HG02970 (cell line): Measurements from ENCODE around the gene EPN2.

Experiments
- ATAC-seq: cut with Tn5 transposase; IDR thresholded peaks from one replicate; pipeline ENCODE4 v1.9.1; 2021; ENCODE audit warnings: mild to moderate bottlenecking, moderate library complexity, moderate number of reproducible peaks; ENCODE audit not compliant: unreplicated experiment, low FRiP score

EPN2 gene

DNA sequence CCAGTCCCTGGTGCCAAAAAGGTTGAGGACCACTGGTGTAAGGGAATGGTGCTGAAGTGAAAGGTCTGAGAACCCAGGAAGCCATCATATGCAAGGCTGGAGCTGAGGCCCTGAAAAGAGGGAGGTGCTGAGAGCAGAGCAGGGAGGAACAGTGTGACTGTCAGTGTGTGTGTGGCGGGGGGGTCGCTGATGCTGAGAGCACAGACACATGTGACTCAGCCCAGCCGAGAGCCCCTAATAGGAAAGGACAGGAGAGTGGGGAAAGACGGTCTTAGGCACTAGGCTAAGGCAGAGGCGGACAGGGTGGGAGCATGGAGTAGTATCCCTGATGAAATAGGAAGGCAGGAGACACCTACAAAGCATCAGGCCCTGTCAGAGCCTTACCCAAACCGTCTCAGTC lies 124.2 kb downstream of the EPN2 start:
- no peak for ATAC-seq

DNA sequence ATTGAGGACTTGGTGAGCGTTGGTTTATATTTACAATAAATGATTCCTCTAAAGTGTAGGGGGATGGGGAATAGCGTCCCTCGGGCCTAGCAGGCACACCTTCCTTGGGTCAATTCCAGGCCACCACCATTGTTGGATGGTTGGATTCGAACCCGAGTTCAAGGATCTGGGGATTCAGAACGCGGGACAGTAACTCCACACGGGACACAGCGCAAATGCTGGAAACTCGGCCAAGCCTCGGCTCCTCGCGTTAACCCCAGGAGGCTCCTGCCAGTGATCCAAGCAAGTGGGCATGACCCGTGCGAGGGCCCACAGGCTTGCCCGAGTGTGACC lies 124.7 kb downstream of the EPN2 start:
- no peak for ATAC-seq

DNA sequence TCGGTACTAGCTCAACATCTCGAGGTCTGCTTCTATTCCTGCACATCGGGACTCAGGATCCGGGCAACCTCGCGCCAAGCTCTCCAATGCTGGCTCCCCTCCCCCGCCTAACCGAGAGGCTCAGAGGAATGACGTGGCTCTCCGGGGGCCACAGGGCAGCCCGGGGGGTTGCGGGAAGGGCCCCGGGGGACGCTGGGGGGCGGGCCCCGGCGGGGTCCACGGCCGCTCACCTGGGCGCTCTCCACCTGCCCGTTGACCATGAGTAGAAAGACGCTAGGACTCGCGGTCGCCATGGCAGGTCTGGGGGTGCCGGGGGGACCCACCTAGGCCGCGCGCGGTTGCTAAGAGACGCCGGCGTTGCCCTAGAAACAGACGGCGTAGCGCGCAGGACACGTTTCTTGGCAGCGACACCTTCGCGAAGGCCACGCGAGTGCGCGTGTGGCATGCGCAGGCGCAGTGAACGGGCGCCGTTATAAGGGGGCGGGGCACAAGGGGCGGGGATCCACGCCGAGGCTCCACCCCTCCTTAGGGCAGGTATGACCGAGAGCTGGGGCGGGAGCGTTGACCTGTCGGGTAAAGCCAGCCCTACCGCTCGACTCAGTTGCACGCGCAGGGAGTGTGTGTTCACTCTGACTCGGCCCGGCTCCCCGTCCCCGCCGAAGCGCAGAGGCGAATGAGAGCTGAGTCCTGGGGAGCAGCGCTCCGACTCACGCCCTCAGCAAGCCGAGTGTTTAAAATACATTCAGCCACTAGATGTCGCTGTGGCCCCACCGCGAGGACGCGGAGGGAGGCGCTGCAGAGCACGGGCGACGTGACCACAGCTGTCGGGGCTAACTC lies 125.3 kb downstream of the EPN2 start, which contains the start of gene B9D1:
TSS of gene B9D1 (minus strand) at position 447 of the 837 bp plus-strand sequence. CDS start at position 293, 154 bp downstream.
- peak; percentile 80 for ATAC-seq

DNA sequence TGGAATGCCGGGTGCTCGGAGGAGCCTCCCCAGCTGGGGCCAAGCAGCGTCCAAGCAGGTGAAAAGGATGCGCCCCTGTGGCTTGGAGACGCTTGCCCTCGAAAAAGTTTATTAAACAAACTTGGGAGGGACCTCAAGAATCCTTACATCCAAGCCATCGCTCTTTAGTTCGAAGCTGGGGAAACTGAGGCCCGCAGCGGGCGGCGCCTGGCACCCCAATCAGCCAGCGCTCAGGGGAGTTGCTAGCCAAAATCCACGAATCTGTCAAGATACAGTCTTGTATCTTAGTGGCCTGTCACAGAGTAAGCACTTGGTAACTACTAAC lies 125.9 kb downstream of the EPN2 start:
- ATAC-seq = no peak

DNA sequence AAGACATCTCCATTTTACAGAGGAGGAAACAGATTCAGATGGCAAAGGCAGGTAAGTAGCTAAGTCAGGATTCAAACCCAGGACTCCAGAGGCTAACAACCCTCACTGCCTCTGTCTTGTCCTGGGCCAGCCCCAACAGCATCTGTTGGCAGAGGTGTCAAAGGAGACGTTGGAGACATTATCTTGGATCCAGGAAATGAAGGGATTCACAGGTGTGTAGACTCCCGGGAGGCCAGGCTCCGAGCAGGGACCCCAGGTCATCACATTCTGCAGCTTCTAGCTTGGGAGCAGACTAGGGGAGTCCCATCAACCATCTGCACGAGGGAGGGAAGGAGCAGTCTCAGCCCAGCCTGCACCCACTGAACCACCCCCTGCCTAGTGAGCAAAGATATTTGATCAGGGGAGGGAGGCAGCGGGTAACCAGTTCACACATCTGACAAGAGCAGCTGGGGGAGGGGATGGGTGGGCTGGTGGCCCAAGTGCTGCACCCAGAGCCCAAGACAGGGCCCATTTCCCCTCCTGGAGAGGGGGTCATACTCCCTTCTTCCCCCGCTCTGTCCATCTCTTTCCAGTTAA lies 126.4 kb downstream of the EPN2 start:
- ATAC-seq = no peak

DNA sequence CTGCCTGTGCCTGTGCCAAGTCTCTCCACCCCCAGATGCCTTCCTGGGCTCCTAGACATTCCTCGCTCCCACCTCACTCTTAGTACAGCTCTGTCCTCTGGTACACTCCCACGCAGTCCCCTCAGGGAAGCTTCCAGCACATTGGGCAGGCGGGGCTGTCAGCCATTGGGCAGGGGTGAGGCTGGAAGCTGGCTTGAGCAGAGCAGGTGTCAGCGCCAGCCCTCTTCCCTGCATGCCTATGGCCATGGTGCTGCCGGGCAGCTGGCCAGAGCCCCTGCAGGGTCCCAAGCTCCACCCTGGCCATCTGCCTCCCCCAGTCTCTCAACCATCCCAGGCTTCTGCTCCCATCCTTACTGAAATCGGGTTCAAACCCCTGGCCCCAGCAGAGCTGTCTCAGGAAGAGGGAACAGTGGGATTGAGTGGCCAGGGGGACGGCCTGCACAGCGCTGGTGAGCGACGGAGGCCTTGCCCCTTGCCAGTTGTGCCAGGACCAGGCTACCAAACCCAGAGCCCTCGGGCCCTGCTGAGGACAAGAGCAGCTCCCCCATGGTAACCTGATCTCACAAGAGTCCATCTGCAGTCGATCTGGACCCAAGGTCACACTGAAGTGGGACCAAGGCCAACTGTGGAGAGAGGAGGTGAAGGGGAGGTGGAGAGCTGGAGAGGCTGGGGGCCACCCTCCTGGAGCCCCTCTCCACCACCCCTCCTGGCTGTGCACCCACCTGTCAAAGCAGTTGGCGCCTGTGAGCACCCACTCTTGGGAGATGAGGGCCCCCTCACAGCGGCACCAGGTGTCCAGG lies 127.7 kb downstream of the EPN2 start:
- no peak for ATAC-seq

DNA sequence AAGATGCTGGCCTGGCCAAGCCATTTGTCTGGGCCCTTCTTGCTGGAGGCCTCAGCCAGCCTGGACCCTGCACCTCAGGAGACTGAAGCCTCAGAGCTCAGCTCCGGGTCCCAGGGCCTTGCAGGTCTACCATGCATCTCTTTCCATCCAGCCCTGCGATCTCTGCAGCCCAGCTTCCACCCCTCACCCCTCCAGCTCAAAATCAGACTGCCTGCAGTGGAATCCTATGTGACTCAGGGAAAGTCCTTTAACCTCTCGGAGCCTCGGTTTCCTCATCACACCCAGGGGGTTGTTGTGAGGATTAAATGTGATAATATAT lies 128.3 kb downstream of the EPN2 start:
- no peak for ATAC-seq

DNA sequence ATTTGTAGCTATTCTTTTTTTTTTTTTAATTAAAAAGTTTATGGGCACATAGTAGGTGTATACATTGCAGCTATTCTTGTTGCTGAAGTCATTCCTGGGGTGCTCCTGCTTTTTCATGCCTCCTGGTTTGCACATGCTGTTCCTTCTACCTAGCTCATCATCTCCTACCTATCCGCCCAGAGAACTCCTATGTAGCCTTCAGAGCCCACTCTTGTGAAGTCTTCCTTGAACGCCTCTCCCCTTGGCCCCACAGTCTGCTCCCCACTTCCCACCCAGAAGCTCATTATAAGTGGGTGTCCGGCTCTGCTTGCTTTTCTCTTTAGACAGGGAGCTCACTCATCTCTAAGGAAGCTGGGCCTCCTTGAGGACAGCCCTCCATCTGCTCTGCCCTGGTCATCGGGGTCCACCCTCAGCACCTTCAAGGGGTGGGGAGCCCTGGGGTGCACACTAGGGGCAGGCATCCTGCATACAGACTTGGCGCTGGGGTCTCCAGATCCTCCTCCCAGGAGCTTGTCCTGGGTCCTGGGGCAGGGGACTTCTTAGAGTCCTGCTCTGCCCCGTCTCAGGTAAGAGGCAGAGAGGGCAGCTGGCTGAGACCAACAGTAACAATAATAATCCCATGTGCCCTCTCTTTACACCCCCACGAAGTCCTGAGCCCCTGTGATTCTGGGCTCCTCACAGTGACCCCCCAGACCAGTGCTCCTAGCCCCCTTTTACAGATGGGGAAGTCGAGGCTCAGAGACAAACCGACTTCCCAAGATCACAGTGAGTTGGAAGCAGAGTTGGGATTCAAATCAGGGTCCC lies 128.9 kb downstream of the EPN2 start:
- no peak for ATAC-seq

DNA sequence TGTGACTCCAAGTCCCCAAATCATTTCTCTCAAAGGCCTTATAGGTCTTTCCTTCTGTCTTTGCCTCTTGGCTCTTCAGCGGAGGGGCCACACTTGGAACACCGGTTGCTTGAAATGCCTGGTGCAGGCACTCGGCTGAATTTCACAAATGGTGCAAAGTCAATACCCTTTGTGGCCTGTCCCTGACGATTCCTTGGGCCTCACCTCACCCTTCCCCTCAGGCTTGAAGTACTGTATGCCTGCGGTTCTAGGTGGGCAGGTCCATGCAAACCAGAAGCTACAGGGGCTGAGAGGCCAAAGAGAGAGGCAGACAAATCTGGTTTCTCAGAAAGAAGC lies 129.4 kb downstream of the EPN2 start:
- ATAC-seq = no peak

DNA sequence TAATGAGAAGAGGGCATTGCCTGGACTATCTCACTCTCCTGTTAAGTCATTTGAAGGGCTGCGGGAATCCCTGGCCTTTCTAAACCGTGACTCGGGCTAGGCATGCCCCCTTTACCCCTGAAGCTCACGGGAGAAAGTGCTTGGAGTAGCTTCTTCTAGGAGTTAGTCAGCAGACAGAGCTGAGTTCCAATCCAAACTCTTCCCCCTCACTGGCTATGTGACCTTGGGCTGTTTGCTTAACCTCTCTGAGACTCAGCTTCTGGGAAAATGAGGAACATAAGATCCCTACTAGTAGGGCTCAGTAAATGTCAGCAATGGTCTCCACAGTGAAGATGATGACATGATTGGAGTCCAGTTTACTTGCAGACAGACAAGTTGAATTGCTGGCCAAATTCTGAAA lies 131.1 kb downstream of the EPN2 start:
- no peak for ATAC-seq

DNA sequence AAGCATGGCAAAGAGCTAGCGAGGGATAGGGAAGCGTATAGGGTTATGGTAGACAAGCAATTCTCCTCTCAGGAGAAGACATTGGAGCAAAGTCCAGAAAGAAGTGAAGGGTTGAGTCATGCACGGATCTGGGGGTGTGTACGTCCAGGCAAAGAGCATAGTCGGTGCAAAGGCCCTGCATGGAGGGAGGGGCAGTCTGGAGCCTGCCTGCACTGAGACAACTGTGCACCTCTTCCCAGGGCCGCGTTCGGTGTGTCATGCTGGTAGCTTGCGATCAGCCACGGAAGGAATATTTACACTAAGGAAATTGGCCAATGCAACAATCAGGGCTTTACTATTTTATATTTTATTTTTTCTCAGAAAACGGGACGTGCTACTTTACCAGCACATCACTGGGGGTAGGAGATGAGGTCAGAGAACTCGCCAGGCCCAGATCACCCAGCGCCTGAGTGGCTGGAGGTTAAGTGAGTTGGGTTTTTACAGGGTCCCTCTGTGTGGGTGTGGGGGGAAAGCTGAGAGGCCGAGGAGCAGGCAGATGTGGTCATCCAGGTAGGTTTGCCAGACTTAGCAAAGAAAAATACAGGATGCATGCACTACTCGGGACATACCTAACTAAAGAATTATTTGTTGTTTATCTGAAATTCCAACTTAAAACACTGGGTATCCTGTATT lies 132.1 kb downstream of the EPN2 start:
- no peak for ATAC-seq

DNA sequence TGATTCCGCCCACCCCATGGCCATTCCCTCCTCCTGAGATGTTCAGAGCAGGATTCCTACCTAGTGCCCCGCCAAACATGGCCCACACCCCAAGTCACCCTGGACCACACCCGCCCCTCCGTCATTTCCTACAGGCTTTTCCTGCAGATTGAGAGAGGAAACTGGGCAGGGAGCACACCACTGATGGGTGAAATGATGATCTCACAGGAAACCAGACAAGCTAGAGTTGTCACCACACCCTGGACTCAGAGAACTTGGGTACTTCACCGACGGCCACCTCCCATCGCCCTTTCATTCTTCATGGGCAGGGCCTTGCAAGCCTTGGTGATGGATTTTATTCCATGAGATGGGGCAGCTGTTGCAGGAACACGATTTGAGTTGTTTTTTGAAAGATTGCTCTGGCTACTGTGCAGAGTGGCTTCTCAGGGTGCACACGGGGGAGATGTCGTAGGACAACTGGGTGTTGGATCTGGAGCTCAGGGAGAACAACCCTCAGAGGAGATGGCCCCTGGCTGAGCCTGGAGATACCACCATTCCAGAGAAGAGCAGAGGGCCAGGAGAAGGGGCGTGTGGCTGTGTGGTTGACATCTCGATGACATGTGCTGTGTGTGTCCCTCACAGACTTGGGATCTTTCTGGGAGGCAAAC lies 132.8 kb downstream of the EPN2 start:
- ATAC-seq = no peak

DNA sequence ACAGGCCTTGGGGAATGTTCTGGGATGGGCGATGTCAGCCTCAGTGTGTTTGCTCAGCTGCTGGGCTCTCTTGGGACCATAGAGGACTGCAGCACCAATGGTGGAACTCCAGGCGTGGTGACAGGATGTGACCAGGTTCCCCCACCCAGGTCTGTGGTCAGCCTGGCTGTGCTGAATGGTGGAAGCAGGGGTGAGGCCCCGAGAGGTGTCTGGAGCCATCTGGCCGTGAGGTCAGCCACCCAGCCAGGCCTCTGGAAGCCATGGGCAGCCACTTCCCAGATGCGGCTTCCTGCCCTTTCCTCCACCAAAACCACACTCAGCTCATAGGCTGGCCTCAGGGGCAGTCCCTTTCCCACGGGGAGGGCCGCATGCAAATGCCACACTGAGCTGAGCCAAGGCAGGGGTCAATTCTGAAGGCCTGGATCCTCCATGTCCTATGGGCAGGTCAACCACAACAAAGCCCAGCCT lies 133.4 kb downstream of the EPN2 start:
- peak; percentile 49 for ATAC-seq

DNA sequence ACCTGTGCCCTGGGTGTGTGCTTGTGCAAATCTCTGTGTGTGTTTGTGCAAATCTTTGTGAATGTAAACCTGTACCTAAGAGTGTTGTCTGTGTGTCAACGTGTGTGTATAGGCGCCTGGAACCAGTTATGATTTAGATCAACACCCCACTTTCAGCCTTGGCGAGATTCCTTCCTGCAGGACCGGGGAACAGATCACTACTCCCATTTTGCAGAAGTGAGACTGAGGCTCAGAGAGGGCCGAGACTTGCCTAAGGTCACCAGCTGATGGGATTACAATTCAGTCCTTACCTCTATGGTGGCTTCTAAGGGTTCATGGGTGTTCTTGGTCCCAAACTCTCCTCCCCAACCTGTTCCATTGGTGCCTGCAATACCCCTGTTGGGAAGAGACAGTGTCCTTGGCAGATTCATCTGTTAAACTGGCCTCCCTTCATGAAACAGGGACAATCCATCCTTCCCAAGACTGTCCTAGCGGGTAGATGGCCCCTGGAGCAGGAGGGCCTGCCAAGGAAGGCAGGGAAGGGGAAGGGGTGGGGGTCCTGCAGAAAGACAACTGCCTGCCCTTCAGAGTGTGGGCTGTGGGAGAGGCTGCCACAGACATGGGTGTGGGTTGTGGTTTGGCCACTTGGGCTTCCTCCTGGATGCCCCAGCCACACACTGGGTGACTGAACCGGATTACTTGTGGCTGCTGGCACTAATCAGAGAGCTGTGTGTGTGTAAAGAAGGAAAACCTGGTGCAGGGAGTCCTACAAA lies 134.3 kb downstream of the EPN2 start:
- no peak for ATAC-seq

DNA sequence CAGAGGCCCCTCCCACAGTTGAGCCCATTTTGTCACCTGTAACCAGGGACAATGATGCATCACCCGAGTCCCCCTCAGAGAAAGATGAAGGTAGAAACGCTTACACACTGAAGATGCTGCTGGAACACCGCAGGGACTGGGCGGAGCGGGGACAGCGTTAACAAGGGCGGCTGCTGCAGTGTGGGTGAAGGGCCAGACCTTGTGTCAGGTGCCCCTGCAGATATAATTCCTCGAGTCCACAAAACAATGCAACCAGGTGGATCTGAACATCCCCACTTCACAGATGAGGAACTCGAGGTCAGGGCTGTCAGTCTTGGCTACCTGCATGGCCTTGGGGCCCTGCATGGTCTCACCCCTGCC lies 134.8 kb downstream of the EPN2 start:
- ATAC-seq = no peak

DNA sequence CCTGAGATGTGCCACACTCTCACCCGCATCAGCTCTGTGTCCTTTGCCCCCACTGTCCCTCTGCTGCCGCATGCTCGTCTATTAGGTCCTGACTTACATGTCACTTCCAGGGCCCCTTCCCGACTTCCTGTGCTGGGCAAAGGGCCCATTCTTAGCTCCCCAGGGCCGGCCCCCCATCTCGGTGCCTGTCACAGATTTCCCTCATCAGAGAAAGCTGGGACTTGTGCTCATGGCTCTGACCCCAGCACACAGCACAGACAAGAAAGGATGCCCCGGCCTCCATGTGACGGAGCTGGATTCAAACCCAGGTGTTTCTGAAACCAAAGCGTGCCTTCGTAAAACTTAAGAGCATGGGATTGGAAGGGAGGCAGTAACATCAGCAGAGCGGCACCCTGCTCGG lies 135.3 kb downstream of the EPN2 start:
- ATAC-seq = no peak

DNA sequence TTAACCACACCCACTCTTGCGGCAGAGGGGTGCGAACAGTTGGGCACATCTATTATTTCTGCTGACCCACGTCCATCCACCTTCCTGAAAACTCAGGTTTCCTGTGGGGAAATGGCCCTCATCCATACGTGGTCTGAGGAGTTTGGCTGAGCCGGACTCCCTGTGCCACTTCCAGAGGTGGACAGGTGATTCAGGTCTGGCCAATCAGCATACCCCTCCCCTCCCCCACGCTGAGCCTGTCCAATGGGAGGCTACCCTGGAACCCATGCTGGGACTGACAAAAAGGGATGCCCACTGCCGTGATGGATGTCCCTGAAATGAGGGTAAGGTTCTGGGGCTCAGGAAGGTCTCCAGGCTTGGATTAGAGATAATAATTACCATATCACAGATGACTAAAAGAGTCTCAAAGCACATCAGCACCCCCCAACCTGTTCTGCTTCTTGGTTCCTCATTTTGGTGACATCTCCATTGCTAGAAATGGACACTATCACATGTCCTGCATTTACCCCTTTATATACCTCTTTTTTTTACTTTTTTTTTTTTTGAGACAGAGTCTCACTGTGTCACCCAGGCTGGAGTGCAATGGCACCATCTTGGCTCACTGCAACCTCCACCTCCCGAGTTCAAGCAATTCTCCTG lies 135.8 kb downstream of the EPN2 start:
- ATAC-seq = no peak

DNA sequence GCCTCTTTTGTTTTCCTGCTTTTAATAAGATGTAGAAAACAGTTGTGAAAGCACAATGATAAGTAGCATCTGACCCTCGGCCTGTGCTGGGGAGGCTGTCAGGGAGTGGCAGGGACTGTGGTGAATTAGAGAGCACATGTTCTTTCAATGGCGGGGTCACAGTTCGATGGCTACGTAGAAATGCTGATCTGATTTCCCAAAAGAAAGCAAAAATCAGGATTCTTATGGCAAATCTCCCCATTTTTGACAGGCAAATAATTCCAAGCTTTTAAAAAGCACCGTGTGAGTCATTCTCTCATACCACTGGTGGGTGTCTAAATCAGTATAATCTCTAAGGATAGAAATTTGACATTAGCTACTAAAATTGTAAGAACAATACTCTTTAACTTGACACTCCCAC lies 137.0 kb downstream of the EPN2 start:
- no peak for ATAC-seq

DNA sequence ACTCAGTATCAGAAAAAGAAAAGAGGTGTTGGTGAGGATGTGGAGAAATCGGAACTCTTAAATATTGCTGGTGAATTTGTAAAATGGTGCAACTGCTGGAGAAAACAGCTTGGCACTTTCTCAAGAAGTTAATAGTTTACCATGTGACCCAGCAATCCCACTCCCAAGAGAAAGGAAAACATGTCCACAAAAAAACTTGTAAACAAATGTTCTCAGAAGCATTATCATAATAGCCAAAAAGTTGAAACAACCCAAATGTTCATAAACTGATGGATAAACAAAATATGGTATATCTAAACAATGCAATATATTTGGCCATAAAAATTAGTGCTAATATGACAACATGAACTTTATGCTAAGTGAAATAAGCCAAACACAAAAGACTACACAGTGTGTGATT lies 138.6 kb downstream of the EPN2 start:
- ATAC-seq = no peak
